Esophagus (tissue), 2 donors: ENCODE results near the gene RANGRF. TPM values are rescaled to one million over a fixed set of nuclear protein-coding genes. Genes with fewer than 3 reads are reported as not detected.

Source experiments
- H3K27ac ChIP-seq, 2 donors: one replicate each; pipeline ENCODE4 v1.5.1; 2013; ENCODE audit warnings: low read depth in 2 of 2, mild to moderate bottlenecking in 2 of 2, inconsistent platforms in 1 of 2, low read length in 1 of 2, moderate library complexity in 1 of 2
- H3K27me3 ChIP-seq, 2 donors: one replicate each; pipeline ENCODE4 v1.6.1; 2013; ENCODE audit warnings: low read length in 2 of 2, control low read depth in 1 of 2, mild to moderate bottlenecking in 1 of 2; ENCODE audit not compliant: insufficient read depth in 2 of 2, control insufficient read depth in 1 of 2
- H3K36me3 ChIP-seq, 2 donors: one replicate each; pipeline ENCODE4 v1.6.1; 2013; ENCODE audit warnings: low read length in 1 of 2; ENCODE audit not compliant: control insufficient read depth in 2 of 2, insufficient read depth in 2 of 2
- H3K4me1 ChIP-seq, 2 donors: one replicate each; pipeline ENCODE4 v1.6.1; 2013; ENCODE audit warnings: low read length in 1 of 2; ENCODE audit not compliant: control insufficient read depth in 2 of 2, insufficient read depth in 2 of 2
- H3K4me3 ChIP-seq, 2 donors: one replicate each; pipeline ENCODE4 v1.5.1; 2013; ENCODE audit warnings: low read length in 2 of 2, mild to moderate bottlenecking in 2 of 2, low read depth in 1 of 2, moderate library complexity in 1 of 2
- H3K9me3 ChIP-seq, 2 donors: one replicate each; pipeline ENCODE4 v1.6.1; 2013; ENCODE audit warnings: mild to moderate bottlenecking in 2 of 2, low read depth in 1 of 2, low read length in 1 of 2, moderate library complexity in 1 of 2; ENCODE audit not compliant: control insufficient read depth in 2 of 2, insufficient read depth in 1 of 2
- WGBS, 2 donors: extraction: QIAGEN DNeasy Blood & Tissue Kit; methylation state at CpG; one replicate each; pipeline ENCODE4 v1.1.7; 2013; 5-methylcytosine and 5-hydroxymethylcytosine counted together
- polyA plus RNA-seq, 2 donors: library from polyadenylated mRNA; stranded (reverse); fragments of 200-250 nt; gene quantifications; one replicate each; pipeline ENCODE4 v1.2.3, GENCODE V29; 2013
- donor health status: healthy with polysubstance abuse.
- donor health status: Bipolar disorder and iron deficiency.

The RANGRF gene
- polyA plus RNA-seq, 2 donors: 9.9 to 17.8 TPM

GRCh38 chr17:8289103-8289397 is 580 bp downstream of the RANGRF start:
- H3K27ac ChIP-seq: peak overlapping the region; percentile 87 to 91
- H3K4me1 ChIP-seq: peaks cover 0 to 13% of the 10 kb centered on the region in 2 donors
- 9 to 14% methylated on average over 15 to 17 of the region's 17 CpGs for WGBS, 2 donors
- H3K9me3 ChIP-seq: no peaks in the 10 kb centered on the region
- no peaks in the 10 kb centered on the region for H3K36me3 ChIP-seq
- no peaks in the 10 kb centered on the region for H3K27me3 ChIP-seq
- peak overlapping the region; percentile 66 to 71 for H3K4me3 ChIP-seq

- no peak overlapping the region for H3K27ac ChIP-seq
- no peaks in the 10 kb centered on the region for H3K36me3 ChIP-seq
- no peak overlapping the region for H3K4me3 ChIP-seq
- no peaks in the 10 kb centered on the region for H3K9me3 ChIP-seq
- WGBS, 2 donors: 43 to 50% methylated on average over 3 of the region's 3 CpGs
- H3K4me1 ChIP-seq: peaks cover 0 to 22% of the 10 kb centered on the region in 2 donors
- no peaks in the 10 kb centered on the region for H3K27me3 ChIP-seq
These were observed 1.6 kb downstream of the RANGRF start for GRCh38 chr17:8290043-8290442.

- Histone ChIP-seq H3K27me3 (no peaks in the 10 kb centered on the region), H3K4me1 (peaks cover 0 to 21% of the 10 kb centered on the region in 2 donors), H3K36me3 (no peaks in the 10 kb centered on the region), H3K9me3 (no peaks in the 10 kb centered on the region), H3K4me3 (no peak overlapping the region), H3K27ac (no peak overlapping the region)
- WGBS, 2 donors: 78 to 84% methylated on average over 5 of the region's 5 CpGs
These were observed 4.3 kb downstream of the RANGRF start for GRCh38 chr17:8292639-8293395.

GRCh38 chr17:8294361-8294760 is 5.9 kb downstream of the RANGRF start:
- H3K4me3 ChIP-seq: no peak overlapping the region
- no peak overlapping the region for H3K27ac ChIP-seq
- H3K27me3 ChIP-seq: no peaks in the 10 kb centered on the region
- no peaks in the 10 kb centered on the region for H3K9me3 ChIP-seq
- H3K4me1 ChIP-seq: peaks cover 0 to 9% of the 10 kb centered on the region in 2 donors
- WGBS, 2 donors: 91 to 96% methylated on average over 9 of the region's 9 CpGs
- no peaks in the 10 kb centered on the region for H3K36me3 ChIP-seq

GRCh38 chr17:8294814-8295316 is 6.4 kb downstream of the RANGRF start:
- peak overlapping the region; percentile 57 to 69 for H3K4me3 ChIP-seq
- no peaks in the 10 kb centered on the region for H3K36me3 ChIP-seq
- H3K27ac ChIP-seq: peak overlapping the region; percentile 93 to 96
- 7 to 8% methylated on average over 14 to 15 of the region's 15 CpGs for WGBS, 2 donors
- no peaks in the 10 kb centered on the region for H3K9me3 ChIP-seq
- H3K27me3 ChIP-seq: no peaks in the 10 kb centered on the region
- H3K4me1 ChIP-seq: peaks cover 0 to 9% of the 10 kb centered on the region in 2 donors

- Histone ChIP-seq H3K4me3 (no peak overlapping the region), H3K9me3 (no peaks in the 10 kb centered on the region), H3K36me3 (no peaks in the 10 kb centered on the region), H3K4me1 (no peaks in the 10 kb centered on the region), H3K27me3 (no peaks in the 10 kb centered on the region), H3K27ac (no peak overlapping the region)
- 60 to 61% methylated on average over 3 of the region's 3 CpGs for WGBS, 2 donors
These were observed 11.8 kb downstream of the RANGRF start for GRCh38 chr17:8300226-8300625.

GRCh38 chr17:8300627-8301242 is 12.3 kb downstream of the RANGRF start:
- Histone ChIP-seq H3K9me3 (no peaks in the 10 kb centered on the region), H3K27ac (no peak overlapping the region), H3K4me1 (no peaks in the 10 kb centered on the region), H3K36me3 (no peaks in the 10 kb centered on the region), H3K4me3 (no peak overlapping the region), H3K27me3 (no peaks in the 10 kb centered on the region)
- WGBS, 2 donors: 11% methylated on average over 8 of the region's 8 CpGs

- WGBS, 2 donors: 52 to 59% methylated on average over 10 of the region's 10 CpGs
- no peaks in the 10 kb centered on the region for H3K36me3 ChIP-seq
- H3K4me3 ChIP-seq: peak overlapping the region in 1 of 2 donors; percentile 17
- H3K4me1 ChIP-seq: peaks cover 2 to 8% of the 10 kb centered on the region in 2 donors
- H3K9me3 ChIP-seq: no peaks in the 10 kb centered on the region
- peak overlapping the region; percentile 27 to 31 for H3K27ac ChIP-seq
- peaks cover 0 to 7% of the 10 kb centered on the region in 2 donors for H3K27me3 ChIP-seq
These were observed 22.2 kb downstream of the RANGRF start for GRCh38 chr17:8310601-8311123.

GRCh38 chr17:8311131-8311790 is 22.8 kb downstream of the RANGRF start:
- no peaks in the 10 kb centered on the region for H3K9me3 ChIP-seq
- H3K4me1 ChIP-seq: peaks cover 2 to 9% of the 10 kb centered on the region in 2 donors
- 77 to 81% methylated on average over 25 of the region's 25 CpGs for WGBS, 2 donors
- peak overlapping the region in 1 of 2 donors; percentile 14 for H3K4me3 ChIP-seq
- H3K27me3 ChIP-seq: peaks cover 0 to 10% of the 10 kb centered on the region in 2 donors
- H3K36me3 ChIP-seq: no peaks in the 10 kb centered on the region
- peak overlapping the region; percentile 27 to 31 for H3K27ac ChIP-seq
